PC-9 (cell line): Measurements from ENCODE around the gene OR5D14. TPM values are rescaled to one million over a fixed set of nuclear protein-coding genes. Genes with fewer than 3 reads are reported as not detected.

Experiments
- BruUV-seq: library from RNA; stranded (reverse); fragments of 400-500 nt; replicated peaks from 2 replicates; lab custom pipeline; 2021; lab: Mats Ljungman, UMichigan
- CTCF ChIA-PET: fragments of 300-600 bp; sonication (Branson Sonifier 250); formaldehyde crosslinking; loops from one replicate; lab custom pipeline; 2022; ENCODE audit warnings: antibody characterized with exemption; lab: Charles Lee
- POLR2A ChIA-PET: fragments of 300-600 bp; sonication (Branson Sonifier 250); formaldehyde crosslinking; loops from one replicate; lab custom pipeline; 2022; ENCODE audit warnings: antibody characterized with exemption; ENCODE audit not compliant: unreplicated experiment; lab: Charles Lee
- DNase-seq, 2 experiments: peaks; one replicate each; pipeline versions ENCODE4 v3.0.0 to v3.0.0-alpha.2; 2015 to 2022; ENCODE audit warnings: mixed read lengths in 1 of 2
- H2AFZ ChIP-seq: fragments of 200-600 bp; sonication (generic); 2 replicates; pipeline ENCODE4 v1.8.1; 2017; ENCODE audit warnings: antibody characterized with exemption
- H3F3A ChIP-seq: fragments of 200-600 bp; sonication (generic); 2 replicates; pipeline ENCODE4 v1.8.1; 2017; ENCODE audit warnings: antibody characterized with exemption, mild to moderate bottlenecking, low read depth; ENCODE audit not compliant: insufficient read depth
- H3K27ac ChIP-seq: fragments of 200-600 bp; sonication (generic); 2 replicates; pipeline ENCODE4 v1.6.1; 2016; ENCODE audit warnings: mixed run types
- H3K27me3 ChIP-seq: fragments of 200-600 bp; sonication (generic); 2 replicates; pipeline ENCODE4 v1.6.1; 2016; ENCODE audit warnings: low read depth, mixed run types; ENCODE audit not compliant: insufficient read depth
- H3K36me3 ChIP-seq: fragments of 200-600 bp; sonication (generic); 2 replicates; pipeline ENCODE4 v1.6.1; 2016; ENCODE audit warnings: low read depth, mixed run types
- H3K4me1 ChIP-seq: fragments of 200-600 bp; sonication (generic); replicated peaks from 2 replicates; pipeline ENCODE4 v1.6.1; 2016; ENCODE audit warnings: mixed run types; ENCODE audit not compliant: insufficient read depth
- H3K4me2 ChIP-seq: fragments of 200-600 bp; sonication (generic); 2 replicates; pipeline ENCODE4 v1.6.1; 2017; ENCODE audit warnings: mixed run types
- H3K4me3 ChIP-seq: fragments of 200-600 bp; sonication (generic); 2 replicates; pipeline ENCODE4 v1.6.1; 2016; ENCODE audit warnings: mixed run types
- H3K79me2 ChIP-seq: fragments of 200-600 bp; sonication (generic); 2 replicates; pipeline ENCODE4 v1.6.1; 2017; ENCODE audit warnings: low read depth, mixed run types
- H3K9me2 ChIP-seq: fragments of 200-600 bp; sonication (generic); 2 replicates; pipeline ENCODE4 v1.8.1; 2017; ENCODE audit warnings: mild to moderate bottlenecking; ENCODE audit not compliant: insufficient read depth
- H3K9me3 ChIP-seq: fragments of 200-600 bp; sonication (generic); 2 replicates; pipeline ENCODE4 v1.8.1; 2016; ENCODE audit warnings: low read depth; ENCODE audit not compliant: insufficient read depth
- H4K20me1 ChIP-seq: fragments of 200-600 bp; sonication (generic); 2 replicates; pipeline ENCODE4 v1.8.1; 2017; ENCODE audit not compliant: insufficient read depth
- EZH2 ChIP-seq: fragments of 200-600 bp; sonication (generic); IDR thresholded peaks from 2 replicates; pipeline ENCODE4 v1.8.0; 2017; ENCODE audit warnings: antibody characterized with exemption, low read depth
- intact Hi-C: fragments of 100-400 bp; cut with micrococcal nuclease; formaldehyde crosslinking; loops from one replicate; pipeline ENCODE4 v1.10.0; 2022; ENCODE audit not compliant: unreplicated experiment
- total RNA-seq: library from RNA; stranded (reverse); gene quantifications from 2 replicates; pipeline ENCODE4 v1.2.3, GENCODE V29; 2021
- TF ChIP-seq, protein P1 (sequence below): fragments of 200-600 bp; sonication (generic); conservative IDR thresholded peaks from 2 replicates; pipeline ENCODE4 v1.6.1; 2017; ENCODE audit warnings: mixed run types, antibody characterized with exemption, mild to moderate bottlenecking, moderate library complexity

OR5D14 gene
- total RNA-seq, 1 experiment from 2014 or later, result not detected

DNA sequence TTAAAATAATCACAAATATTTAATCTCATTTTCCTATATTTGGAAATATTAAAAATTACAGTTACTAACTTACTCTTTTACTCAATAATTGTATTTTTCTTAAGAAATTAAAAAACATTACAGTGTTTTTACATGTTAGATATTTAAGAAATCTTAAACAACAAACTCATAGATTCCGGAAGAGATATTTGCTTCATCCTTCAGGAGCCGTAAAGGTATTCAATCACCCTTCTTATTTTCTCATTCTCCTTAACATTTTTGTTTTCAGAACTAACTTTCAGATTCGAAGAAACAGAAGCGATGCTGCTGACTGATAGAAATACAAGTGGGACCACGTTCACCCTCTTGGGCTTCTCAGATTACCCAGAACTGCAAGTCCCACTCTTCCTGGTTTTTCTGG, 24.0 kb downstream of the OR5D14 start, which contains the start of gene OR5D18:
Gene OR5D18 (plus strand): TSS at position 301 of the 400 bp plus-strand sequence. CDS start 0 bp downstream, at position 301.
- Histone ChIP-seq H4K20me1 (no peaks in the 10 kb centered on the region), H3K27ac (no peak within 1 kb of the TSS), H3K4me1 (no peaks in the 10 kb centered on the region), H3K9me3 (no peaks in the 10 kb centered on the region), H3K9me2 (0 out of 2 replicates have a peak, but pooled peaks cover 8% of the 10 kb centered on the region), H3K27me3 (peaks cover 14% of the 10 kb centered on the region), H3K4me3 (no peak within 1 kb of the TSS), H3K36me3 (no peaks in the 10 kb centered on the region), H3K4me2 (no peak within 1 kb of the TSS), H3K79me2 (no peaks in the 10 kb centered on the region), H2AFZ (no peak within 1 kb of the TSS), H3F3A (no peaks in the 10 kb centered on the region)
- TF ChIP-seq, protein P1, sequence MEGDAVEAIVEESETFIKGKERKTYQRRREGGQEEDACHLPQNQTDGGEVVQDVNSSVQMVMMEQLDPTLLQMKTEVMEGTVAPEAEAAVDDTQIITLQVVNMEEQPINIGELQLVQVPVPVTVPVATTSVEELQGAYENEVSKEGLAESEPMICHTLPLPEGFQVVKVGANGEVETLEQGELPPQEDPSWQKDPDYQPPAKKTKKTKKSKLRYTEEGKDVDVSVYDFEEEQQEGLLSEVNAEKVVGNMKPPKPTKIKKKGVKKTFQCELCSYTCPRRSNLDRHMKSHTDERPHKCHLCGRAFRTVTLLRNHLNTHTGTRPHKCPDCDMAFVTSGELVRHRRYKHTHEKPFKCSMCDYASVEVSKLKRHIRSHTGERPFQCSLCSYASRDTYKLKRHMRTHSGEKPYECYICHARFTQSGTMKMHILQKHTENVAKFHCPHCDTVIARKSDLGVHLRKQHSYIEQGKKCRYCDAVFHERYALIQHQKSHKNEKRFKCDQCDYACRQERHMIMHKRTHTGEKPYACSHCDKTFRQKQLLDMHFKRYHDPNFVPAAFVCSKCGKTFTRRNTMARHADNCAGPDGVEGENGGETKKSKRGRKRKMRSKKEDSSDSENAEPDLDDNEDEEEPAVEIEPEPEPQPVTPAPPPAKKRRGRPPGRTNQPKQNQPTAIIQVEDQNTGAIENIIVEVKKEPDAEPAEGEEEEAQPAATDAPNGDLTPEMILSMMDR, result no peak
- no peak for TF ChIP-seq EZH2
- BruUV-seq, result no TSS peak
- CTCF ChIA-PET, result no interaction called here
- DNase-seq, result no peak
- POLR2A ChIA-PET, result no interaction called here
- intact Hi-C loops, result no loop called here

DNA sequence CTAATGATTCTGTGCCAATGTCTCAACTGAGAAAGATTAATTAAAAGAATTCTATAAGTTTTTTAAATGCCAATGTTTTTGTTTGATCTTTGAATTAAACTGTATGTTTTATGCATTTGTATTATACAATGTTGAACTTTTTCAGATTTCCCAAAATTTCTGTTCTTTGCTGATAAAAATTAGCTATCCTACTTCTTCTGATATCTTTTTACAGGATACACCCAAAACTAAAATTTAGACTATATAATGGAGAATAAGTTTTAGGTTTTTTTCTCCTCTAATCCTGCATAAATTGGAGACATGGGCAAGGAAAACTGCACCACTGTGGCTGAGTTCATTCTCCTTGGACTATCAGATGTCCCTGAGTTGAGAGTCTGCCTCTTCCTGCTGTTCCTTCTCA, 31.6 kb downstream of the OR5D14 start, which contains the start of gene OR5L2:
Gene OR5L2 (plus strand): TSS at position 301 of the 400 bp plus-strand sequence. CDS start 0 bp downstream, at position 301.
- Histone ChIP-seq H2AFZ (no peak within 1 kb of the TSS), H3K9me3 (no peaks in the 10 kb centered on the region), H3K4me3 (no peak within 1 kb of the TSS), H3K36me3 (no peaks in the 10 kb centered on the region), H3K79me2 (no peaks in the 10 kb centered on the region), H3K27ac (no peak within 1 kb of the TSS), H3F3A (no peaks in the 10 kb centered on the region), H3K9me2 (no peaks in the 10 kb centered on the region), H3K4me2 (no peak within 1 kb of the TSS), H3K27me3 (no peaks in the 10 kb centered on the region), H3K4me1 (no peaks in the 10 kb centered on the region), H4K20me1 (no peaks in the 10 kb centered on the region)
- ChIA-PET POLR2A (no interaction called here), CTCF (no interaction called here)
- TF ChIP-seq, protein P1, result no peak
- TF ChIP-seq EZH2, result no peak
- DNase-seq, result no peak
- intact Hi-C loops, result no loop called here
- BruUV-seq, result no TSS peak

DNA sequence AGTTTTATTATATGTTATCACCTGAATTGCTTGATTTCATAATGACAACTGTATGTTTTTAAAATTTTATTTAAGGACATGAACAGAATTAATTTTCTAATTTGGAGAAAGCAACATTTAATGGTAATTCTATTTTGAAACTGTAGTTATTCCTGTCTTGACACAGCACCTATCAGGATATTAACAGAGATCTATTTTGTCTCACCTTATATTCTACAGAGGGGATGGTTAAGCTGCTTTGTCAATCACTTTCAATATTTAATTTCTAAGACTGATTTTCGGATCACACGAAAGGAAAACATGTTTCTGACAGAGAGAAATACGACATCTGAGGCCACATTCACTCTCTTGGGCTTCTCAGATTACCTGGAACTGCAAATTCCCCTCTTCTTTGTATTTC, 43.1 kb downstream of the OR5D14 start, which contains the start of gene OR5D16:
Gene OR5D16 (plus strand): TSS at position 301 of the 400 bp plus-strand sequence. CDS start 0 bp downstream, at position 301.
- intact Hi-C loops, result no loop called here
- no TSS peak for BruUV-seq
- no peak for DNase-seq
- no peaks in the 10 kb centered on the region for H3K9me2 ChIP-seq
- ChIA-PET CTCF (no interaction called here), POLR2A (no interaction called here)
- H3K4me1 ChIP-seq, result no peaks in the 10 kb centered on the region
- H2AFZ ChIP-seq, result no peak within 1 kb of the TSS; the same call in 1 of the 2 replicates
- no peaks in the 10 kb centered on the region for H4K20me1 ChIP-seq
- H3K4me2 ChIP-seq, result no peak within 1 kb of the TSS
- no peaks in the 10 kb centered on the region for H3K79me2 ChIP-seq
- no peak for TF ChIP-seq EZH2
- TF ChIP-seq, protein P1, result no peak
- no peak within 1 kb of the TSS for H3K4me3 ChIP-seq
- no peaks in the 10 kb centered on the region for H3K36me3 ChIP-seq
- no peaks in the 10 kb centered on the region for H3F3A ChIP-seq
- H3K27ac ChIP-seq, result no peak within 1 kb of the TSS
- no peaks in the 10 kb centered on the region; the same call in 1 of the 2 replicates for H3K9me3 ChIP-seq
- no peaks in the 10 kb centered on the region for H3K27me3 ChIP-seq

Other genes starting within 250 kb of the OR5D14 start
- not detected in 2 replicates for gene OR4C15, start 241.1 kb upstream of the OR5D14 start, total RNA-seq
- gene OR4C16, start 223.4 kb upstream of the OR5D14 start, total RNA-seq, result not detected in 2 replicates
- gene OR4C11, start 187.9 kb upstream of the OR5D14 start, total RNA-seq, result not detected in 2 replicates
- gene OR4P4, start 160.4 kb upstream of the OR5D14 start, total RNA-seq, result not detected in 2 replicates
- not detected in 2 replicates for gene OR4S2, start 147.2 kb upstream of the OR5D14 start, total RNA-seq
- not detected in 2 replicates for gene OR4C6, start 133.4 kb upstream of the OR5D14 start, total RNA-seq
- not detected in 2 replicates for gene OR5D13, start 22.1 kb upstream of the OR5D14 start, total RNA-seq
- gene OR5L1, start 15.8 kb downstream of the OR5D14 start, total RNA-seq, result not detected in 2 replicates
- not detected in 2 replicates for gene OR5D18, start 24.1 kb downstream of the OR5D14 start, total RNA-seq
- not detected in 2 replicates for gene OR5L2, start 31.7 kb downstream of the OR5D14 start, total RNA-seq
- not detected in 2 replicates for gene OR5D16, start 43.2 kb downstream of the OR5D14 start, total RNA-seq
- gene TRIM51, start 87.7 kb downstream of the OR5D14 start, total RNA-seq, result not detected in 2 replicates
- gene OR5W2, start 119.0 kb downstream of the OR5D14 start, total RNA-seq, result not detected in 2 replicates
- not detected in 2 replicates for gene OR5I1, start 140.8 kb downstream of the OR5D14 start, total RNA-seq
- gene OR10AG1, start 174.4 kb downstream of the OR5D14 start, total RNA-seq, result not detected in 2 replicates
- gene OR5F1, start 199.1 kb downstream of the OR5D14 start, total RNA-seq, result not detected in 2 replicates
- not detected in 2 replicates for gene OR5AS1, start 232.1 kb downstream of the OR5D14 start, total RNA-seq